ENCODE measurements around the gene CNNM3.

Gene CNNM3

GRCh38 chr2:96881349-96882195 lies 65.5 kb downstream of the CNNM3 start:
- DNase-seq: no peak

DNA sequence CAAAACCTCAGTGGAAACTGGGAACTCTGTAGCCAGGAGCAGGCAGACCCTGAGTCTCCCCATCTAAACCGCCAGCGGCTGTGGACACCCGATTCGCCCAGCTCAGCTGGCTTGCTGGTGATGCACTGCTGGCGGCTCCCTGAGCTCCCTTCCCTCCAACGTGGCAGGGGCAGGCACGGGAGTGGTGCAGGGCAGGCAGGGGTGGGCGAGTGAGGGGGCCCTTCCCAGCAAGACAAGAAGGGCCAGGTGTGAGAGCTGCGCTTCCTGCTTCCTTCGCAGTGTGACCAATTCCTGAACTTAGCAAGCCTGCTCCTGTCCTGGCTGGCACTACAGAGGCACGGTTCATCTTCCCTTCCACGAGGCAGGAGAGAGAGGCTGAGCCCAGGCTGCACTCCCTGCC lies 66.2 kb downstream of the CNNM3 start:
- DNase-seq: no peak

DNA sequence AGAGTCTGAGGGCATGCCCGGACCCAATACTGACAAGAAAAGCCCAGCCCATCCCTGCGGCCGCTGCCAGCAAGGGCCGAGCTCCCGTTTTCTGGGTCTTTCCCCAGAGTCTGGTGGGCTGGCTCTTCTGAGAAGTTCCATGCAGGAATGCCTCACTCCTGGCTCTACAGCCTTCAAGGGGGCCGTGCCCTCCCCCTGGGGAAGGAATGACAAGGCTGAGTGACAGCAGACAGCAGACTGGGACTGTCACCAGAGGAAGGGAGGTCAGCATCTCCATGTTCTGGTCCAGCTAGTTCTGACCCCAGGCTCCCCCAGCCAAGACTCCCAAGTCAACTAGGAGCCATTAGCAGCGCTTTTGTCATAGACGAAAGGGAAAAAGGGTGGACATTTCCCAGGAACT lies 66.8 kb downstream of the CNNM3 start:
- DNase-seq: no peak

- no peak for DNase-seq
These were observed 67.2 kb downstream of the CNNM3 start for GRCh38 chr2:96883306-96883705.
